SK-N-DZ (cell line): ENCODE measurements around the gene GUCY2F.

ENCODE experiments used
- DNase-seq: peaks from one replicate; pipeline ENCODE4 v3.0.0-alpha.2; 2015; ENCODE audit warnings: low spot score

Gene GUCY2F

GRCh38 chrX:109344101-109344500, 137.8 kb downstream of the GUCY2F start:
- DNase-seq = no peak

DNA sequence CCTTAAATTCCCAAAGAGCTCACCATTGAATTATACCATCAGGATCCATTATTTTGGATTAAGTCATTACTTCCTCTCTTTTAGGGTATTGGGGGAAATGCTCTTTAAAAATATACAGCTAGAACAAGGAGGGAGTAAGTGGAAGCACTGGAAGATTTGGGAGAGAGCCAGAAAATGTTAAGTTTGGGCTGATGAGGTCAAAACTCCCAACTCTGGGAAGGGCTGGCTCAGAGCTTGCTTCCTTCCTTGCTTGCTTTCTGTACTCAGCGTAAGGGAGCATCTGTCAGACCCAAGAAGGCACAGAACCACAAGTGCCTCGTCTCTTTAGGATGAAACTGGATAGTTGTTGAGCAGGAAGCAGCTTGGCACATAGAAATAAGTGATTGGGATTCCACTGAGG, 138.2 kb downstream of the GUCY2F start:
- DNase-seq = no peak

DNA sequence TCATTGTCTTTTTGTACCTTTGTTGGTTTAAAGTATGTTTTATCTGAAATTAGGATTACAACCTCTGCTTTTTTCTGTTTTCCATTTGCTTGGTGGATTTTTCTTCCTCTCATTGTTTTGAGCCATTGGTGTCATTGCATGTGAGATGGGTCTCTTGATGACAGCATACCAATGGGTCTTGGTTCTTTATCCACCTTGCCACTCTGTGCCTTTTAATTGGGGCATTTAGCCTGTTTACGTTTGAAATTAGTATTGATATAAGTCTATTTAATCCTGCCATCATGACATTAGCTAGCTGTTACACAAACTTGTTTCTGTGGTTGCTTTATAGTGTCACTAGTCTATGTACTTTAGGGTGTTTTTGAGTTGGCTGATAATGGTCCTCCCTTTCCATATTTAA, 145.7 kb downstream of the GUCY2F start:
- DNase-seq = no peak

- DNase-seq = no peak
Measured at GRCh38 chrX:109327251-109327650, 154.6 kb downstream of the GUCY2F start.
